B cell (primary cell): ENCODE measurements around the gene LONP1. TPM values are rescaled to one million over a fixed set of nuclear protein-coding genes. Genes with fewer than 3 reads are reported as not detected.

Experiments
- ATAC-seq: fragments of 200-7000 bp; cut with Tn5 transposase; one replicate; pipeline ENCODE4 v1.10.0; 2021; ENCODE audit warnings: low read depth, mild to moderate bottlenecking, moderate number of reproducible peaks, moderate library complexity
- CTCF ChIA-PET: fragments of 350-600 bp; sonication (Branson Sonifier 250); formaldehyde crosslinking; loops from one replicate; lab custom pipeline; 2021; ENCODE audit warnings: antibody characterized with exemption, inconsistent platforms; lab: Charles Lee
- POLR2A ChIA-PET: fragments of 350-600 bp; sonication (Branson Sonifier 250); formaldehyde crosslinking; loops from one replicate; lab custom pipeline; 2021; ENCODE audit warnings: antibody characterized with exemption; lab: Charles Lee
- DNase-seq: peaks from one replicate; pipeline ENCODE4 v3.0.0; 2013
- H2AFZ ChIP-seq: 2 replicates; pipeline ENCODE4 v1.6.1; 2012; ENCODE audit warnings: mild to moderate bottlenecking, low read depth, low read length; ENCODE audit not compliant: insufficient read depth, poor library complexity, severe bottlenecking
- H3K27ac ChIP-seq, 2 donors: 1 replicate in 1 of 2; 2 replicates in 1 of 2; pipeline ENCODE4 v1.5.1; 2012 to 2013; ENCODE audit warnings: low read length in 2 of 2, mild to moderate bottlenecking in 2 of 2, moderate library complexity in 1 of 2
- H3K27me3 ChIP-seq, 4 experiments: fragments of 200-600 bp in 1 of 4; sonication (generic) in 1 of 4; replicated peaks in 1 of 4; 1 replicate in 2 of 4; 2 replicates in 2 of 4; pipeline versions ENCODE4 v1.6.1 to v1.7.0; 2013 to 2016; ENCODE audit warnings: low read length in 3 of 4, mild to moderate bottlenecking in 2 of 4, mixed read lengths in 1 of 4, moderate library complexity in 1 of 4; ENCODE audit not compliant: insufficient read depth in 4 of 4, control insufficient read depth in 3 of 4; ENCODE audit errors: control extremely low read depth in 1 of 4
- H3K36me3 ChIP-seq, 2 experiments: replicated peaks in 1 of 2; 1 replicate in 1 of 2; 2 replicates in 1 of 2; pipeline versions ENCODE4 v1.6.1 to v1.7.1; 2013; ENCODE audit warnings: low read length in 1 of 2; ENCODE audit not compliant: insufficient read depth in 2 of 2, control insufficient read depth in 1 of 2; ENCODE audit errors: control extremely low read depth in 1 of 2, extremely low read depth in 1 of 2
- H3K4me1 ChIP-seq, 2 donors: fragments of 200-600 bp in 1 of 2; sonication (generic) in 1 of 2; 1 replicate in 1 of 2; 2 replicates in 1 of 2; pipeline versions ENCODE4 v1.5.1 to v1.6.1; 2013 to 2017; ENCODE audit warnings: low read length in 2 of 2; ENCODE audit not compliant: control insufficient read depth in 2 of 2, insufficient read depth in 2 of 2
- H3K4me2 ChIP-seq: replicated peaks from 2 replicates; pipeline ENCODE3; 2012; ENCODE audit warnings: mild to moderate bottlenecking, low read depth, low read length; ENCODE audit not compliant: poor library complexity, severe bottlenecking
- H3K4me3 ChIP-seq, 5 experiments: fragments of 200-600 bp in 1 of 5; sonication (generic) in 1 of 5; 1 replicate in 3 of 5; 2 replicates in 2 of 5; pipeline versions ENCODE4 v1.5.1 to v1.7.0; 2011 to 2016; ENCODE audit warnings: low read length in 4 of 5, mild to moderate bottlenecking in 4 of 5, low read depth in 2 of 5, control low read depth in 1 of 5, moderate library complexity in 1 of 5; ENCODE audit not compliant: insufficient read depth in 1 of 5; ENCODE audit errors: control extremely low read depth in 1 of 5, extremely low read depth in 1 of 5
- H3K79me2 ChIP-seq: fragments of 200-600 bp; sonication (generic); one replicate; pipeline ENCODE4 v1.6.0; 2016; ENCODE audit warnings: low read length; ENCODE audit not compliant: control insufficient read depth, insufficient read depth
- H3K9ac ChIP-seq: fragments of 200-600 bp; sonication (generic); 2 replicates; pipeline ENCODE4 v1.6.1; 2017; ENCODE audit warnings: mild to moderate bottlenecking, low read length, moderate library complexity
- H3K9me3 ChIP-seq, 3 donors: one replicate each; pipeline versions ENCODE4 v1.6.1 to v1.7.1; 2013; ENCODE audit warnings: low read length in 2 of 3; ENCODE audit not compliant: control insufficient read depth in 2 of 3, insufficient read depth in 1 of 3; ENCODE audit errors: control extremely low read depth in 1 of 3
- H4K20me1 ChIP-seq: 2 replicates; pipeline ENCODE4 v1.6.0; 2012; ENCODE audit warnings: mild to moderate bottlenecking, low read length; ENCODE audit not compliant: insufficient read depth, control insufficient read depth, poor library complexity, severe bottlenecking
- H3K27ac Mint-ChIP-seq: one replicate; pipeline ENCODE4 v1.8.0; 2021; ENCODE audit warnings: mixed read lengths
- H3K27me3 Mint-ChIP-seq: one replicate; pipeline ENCODE4 v1.8.0; 2021; ENCODE audit warnings: mixed read lengths
- H3K4me1 Mint-ChIP-seq: one replicate; pipeline ENCODE4 v1.8.0; 2021; ENCODE audit warnings: mixed read lengths
- H3K4me3 Mint-ChIP-seq: one replicate; pipeline ENCODE4 v1.8.0; 2021; ENCODE audit warnings: mixed read lengths
- H3K9me3 Mint-ChIP-seq: one replicate; pipeline ENCODE4 v1.8.0; 2022; ENCODE audit warnings: mixed read lengths; ENCODE audit not compliant: insufficient read depth
- EZH2 ChIP-seq: IDR thresholded peaks from 2 replicates; pipeline ENCODE4 v1.6.1; 2012; ENCODE audit warnings: borderline replicate concordance, low read depth, mild to moderate bottlenecking, moderate library complexity, low read length; ENCODE audit not compliant: insufficient read depth, poor library complexity, severe bottlenecking
- WGBS: methylation state at CpG from one replicate; pipeline ENCODE4 v1.1.5; 2013; ENCODE audit warnings: missing lambda C conversion rate; ENCODE audit not compliant: insufficient coverage; 5-methylcytosine and 5-hydroxymethylcytosine counted together
- intact Hi-C: fragments of 100-400 bp; cut with micrococcal nuclease; formaldehyde crosslinking; loops from one replicate; pipeline ENCODE4 v1.10.0; 2022
- polyA plus RNA-seq: library from polyadenylated mRNA; depleted of rRNA; stranded (reverse); fragments of >200 nt; gene quantifications from 2 replicates; pipeline ENCODE4 v1.2.3, GENCODE V29; 2012
- total RNA-seq, 2 donors: library from RNA; stranded (reverse); fragments of 120-200 nt in 1 of 2; gene quantifications; 1 replicate in 1 of 2; 2 replicates in 1 of 2; pipeline versions ENCODE4 v1.2.3 to v1.2.4, GENCODE V29; 2013 to 2022
- TF ChIP-seq, protein P1 (sequence below): fragments of 200-600 bp; IDR thresholded peaks from one replicate; pipeline ENCODE4 v1.8.0; 2022; ENCODE audit warnings: antibody characterized with exemption, mild to moderate bottlenecking

LONP1 gene
- total and polyA plus RNA-seq, 2 donors (not counting 1 experiment from before 2014, with no cell fraction given), result 60.1 to 67.2 TPM

DNA sequence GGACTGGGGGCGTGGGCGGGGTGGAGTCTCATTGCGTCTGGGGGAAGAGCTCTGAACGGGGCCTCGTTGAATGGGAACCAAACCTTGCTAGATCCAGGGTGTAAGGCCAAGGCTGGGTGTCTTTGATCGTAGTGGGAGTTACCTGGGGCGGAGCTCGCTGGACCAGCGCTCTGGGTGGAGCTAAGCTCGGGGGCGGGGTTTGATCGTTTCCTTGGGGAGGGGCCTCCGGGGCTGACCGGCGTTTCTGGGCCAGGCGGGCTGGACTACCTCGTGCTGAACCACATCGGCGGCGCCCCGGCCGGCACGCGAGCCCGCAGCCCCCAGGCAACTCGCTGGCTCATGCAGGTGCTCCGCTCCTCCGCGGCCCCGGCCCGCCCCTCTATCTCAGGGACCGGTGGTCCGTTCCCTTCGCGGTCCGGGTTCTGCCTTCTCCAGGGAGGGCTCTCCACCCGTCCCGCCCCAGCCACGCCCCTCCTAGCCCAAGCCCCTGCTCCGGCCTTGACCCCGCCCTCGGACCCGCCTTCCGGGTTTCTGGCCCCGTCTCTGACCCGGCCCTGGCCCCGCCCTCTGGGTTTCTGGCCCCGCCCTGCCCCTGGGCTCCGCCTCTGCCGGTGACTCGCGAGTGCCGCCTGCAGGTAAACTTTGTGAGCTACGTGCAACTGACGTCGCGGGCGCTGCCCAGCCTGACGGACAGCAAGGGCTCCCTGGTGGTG, 33.1 kb downstream of the LONP1 start:
- WGBS, result under 1% methylated on average over 59 of the region's 59 CpGs
- Histone ChIP-seq H3K4me1 (peaks cover 12 to 35% of the 10 kb centered on the region in 2 donors), H3K36me3 (peaks cover 0 to 5% of the 10 kb centered on the region in 2 experiments), H3K79me2 (peaks cover 16% of the 10 kb centered on the region), H2AFZ (peak overlapping the region; percentile 80), H3K27me3 (no peaks in the 10 kb centered on the region), H3K9me3 (peaks cover 0 to 12% (median 0%) of the 10 kb centered on the region in 3 donors), H3K27ac (peak overlapping the region; percentile 56 to 76), H3K9ac (peak overlapping the region; percentile 70), H3K4me3 (peak overlapping the region in 4 of 5 experiments; percentile 44 to 71 (median 68)), H4K20me1 (peaks cover 16% of the 10 kb centered on the region), H3K4me2 (peak overlapping the region; percentile 83)
- ATAC-seq, result peak; percentile 75
- peak overlapping the region; percentile 93 for H3K4me3 Mint-ChIP-seq
- ChIA-PET CTCF (interaction anchor here (0.6 to 2.2 kb wide), 11 partner anchors 11 to 746 kb away, joined by 3 to 10 read pairs (median 3); partner anchors contain the start of genes CATSPERD, LONP1, SAFB and SAFB2), POLR2A (interaction anchor here (0.5 to 1.9 kb wide), 7 partner anchors 9 to 1925 kb away, joined by 3 to 13 read pairs (median 5); partner anchors contain the start of genes LONP1, SAFB and SAFB2)
- peak overlapping the region; percentile 92 for H3K27ac Mint-ChIP-seq
- H3K9me3 Mint-ChIP-seq, result no peaks in the 10 kb centered on the region
- peaks cover 38% of the 10 kb centered on the region for H3K4me1 Mint-ChIP-seq
- no peaks in the 10 kb centered on the region for H3K27me3 Mint-ChIP-seq
- no peak for TF ChIP-seq EZH2
- TF ChIP-seq, protein P1, sequence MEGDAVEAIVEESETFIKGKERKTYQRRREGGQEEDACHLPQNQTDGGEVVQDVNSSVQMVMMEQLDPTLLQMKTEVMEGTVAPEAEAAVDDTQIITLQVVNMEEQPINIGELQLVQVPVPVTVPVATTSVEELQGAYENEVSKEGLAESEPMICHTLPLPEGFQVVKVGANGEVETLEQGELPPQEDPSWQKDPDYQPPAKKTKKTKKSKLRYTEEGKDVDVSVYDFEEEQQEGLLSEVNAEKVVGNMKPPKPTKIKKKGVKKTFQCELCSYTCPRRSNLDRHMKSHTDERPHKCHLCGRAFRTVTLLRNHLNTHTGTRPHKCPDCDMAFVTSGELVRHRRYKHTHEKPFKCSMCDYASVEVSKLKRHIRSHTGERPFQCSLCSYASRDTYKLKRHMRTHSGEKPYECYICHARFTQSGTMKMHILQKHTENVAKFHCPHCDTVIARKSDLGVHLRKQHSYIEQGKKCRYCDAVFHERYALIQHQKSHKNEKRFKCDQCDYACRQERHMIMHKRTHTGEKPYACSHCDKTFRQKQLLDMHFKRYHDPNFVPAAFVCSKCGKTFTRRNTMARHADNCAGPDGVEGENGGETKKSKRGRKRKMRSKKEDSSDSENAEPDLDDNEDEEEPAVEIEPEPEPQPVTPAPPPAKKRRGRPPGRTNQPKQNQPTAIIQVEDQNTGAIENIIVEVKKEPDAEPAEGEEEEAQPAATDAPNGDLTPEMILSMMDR, result peak; percentile 76
- intact Hi-C loops, result loop anchor here (5.0 to 10.0 kb wide), 2 partner anchors 1660 to 1922 kb away; partner anchors contain the start of genes APBA3, ARHGEF18 and MRPL54
- peak; percentile 96 for DNase-seq

DNA sequence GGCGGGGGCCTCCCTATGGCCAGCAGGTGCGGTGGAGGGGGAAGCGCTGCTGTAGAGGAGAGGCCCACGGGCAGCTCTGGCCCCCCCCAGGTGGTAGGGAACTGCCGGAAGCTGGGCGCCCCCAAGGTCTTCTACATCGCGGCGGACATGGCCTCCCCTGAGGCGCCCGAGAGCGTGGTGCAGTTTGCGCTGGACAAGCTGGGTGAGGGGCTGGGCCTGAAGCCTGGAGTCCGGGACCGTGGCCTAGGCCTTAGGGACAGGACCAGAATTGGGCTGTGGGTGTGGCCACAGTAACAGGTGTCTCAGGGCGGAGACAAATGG, 33.7 kb downstream of the LONP1 start:
- Histone ChIP-seq H3K9ac (peak overlapping the region; percentile 70), H3K27ac (peak overlapping the region; percentile 56 to 76), H3K27me3 (no peaks in the 10 kb centered on the region), H3K79me2 (peaks cover 13% of the 10 kb centered on the region), H3K36me3 (no peaks in the 10 kb centered on the region), H4K20me1 (peaks cover 13% of the 10 kb centered on the region), H2AFZ (peak overlapping the region; percentile 80), H3K9me3 (peaks cover 0 to 13% (median 0%) of the 10 kb centered on the region in 3 donors), H3K4me1 (peaks cover 13 to 32% of the 10 kb centered on the region in 2 donors), H3K4me3 (peak overlapping the region in 4 of 5 experiments; percentile 44 to 71 (median 68)), H3K4me2 (peak overlapping the region; percentile 83)
- no peaks in the 10 kb centered on the region for H3K9me3 Mint-ChIP-seq
- no peak for ATAC-seq
- H3K4me1 Mint-ChIP-seq, result peaks cover 42% of the 10 kb centered on the region
- no peaks in the 10 kb centered on the region for H3K27me3 Mint-ChIP-seq
- POLR2A ChIA-PET, result interaction anchor here (0.6 to 1.9 kb wide), 5 partner anchors 9 to 1924 kb away, joined by 3 to 13 read pairs (median 4); partner anchors contain the start of genes LONP1, SAFB and SAFB2
- WGBS, result 6% methylated on average over 16 of the region's 16 CpGs
- H3K27ac Mint-ChIP-seq, result peak overlapping the region; percentile 92
- intact Hi-C loops, result loop anchor here (5.0 to 10.0 kb wide), 2 partner anchors 1661 to 1921 kb away; partner anchors contain the start of genes APBA3, ARHGEF18 and MRPL54
- CTCF ChIA-PET, result interaction anchor here (1.5 to 1.6 kb wide), 5 partner anchors 10 to 65 kb away, joined by 3 to 10 read pairs (median 3); partner anchors contain the start of genes CATSPERD and LONP1
- no peak for DNase-seq
- no peak for TF ChIP-seq EZH2
- TF ChIP-seq, protein P1, result no peak
- H3K4me3 Mint-ChIP-seq, result peak overlapping the region; percentile 93
